ES-I3 (cell line): ENCODE results near the gene ALDH18A1.
"Not testable (repeated sequence)": the region's sequence is repeated elsewhere in the genome, so short reads cannot be mapped to it uniquely, and the experiment has no call there.

Experiments
- H3K36me3 ChIP-seq: 2 replicates; pipeline ENCODE4 v1.6.1; 2013; ENCODE audit warnings: mild to moderate bottlenecking, low read length, control low read depth, moderate library complexity; ENCODE audit not compliant: insufficient read depth
- H3K4me1 ChIP-seq: 2 replicates; pipeline ENCODE4 v1.6.1; 2013; ENCODE audit warnings: mild to moderate bottlenecking, control low read depth, low read length; ENCODE audit not compliant: insufficient read depth
- H3K9ac ChIP-seq: 2 replicates; pipeline ENCODE4 v1.6.1; 2013; ENCODE audit warnings: low read depth, mild to moderate bottlenecking, low read length, moderate library complexity
- H3K9me3 ChIP-seq: 2 replicates; pipeline ENCODE4 v1.6.1; 2013; ENCODE audit warnings: mild to moderate bottlenecking, low read length, moderate library complexity; ENCODE audit not compliant: control insufficient read depth, insufficient read depth

The ALDH18A1 gene

DNA sequence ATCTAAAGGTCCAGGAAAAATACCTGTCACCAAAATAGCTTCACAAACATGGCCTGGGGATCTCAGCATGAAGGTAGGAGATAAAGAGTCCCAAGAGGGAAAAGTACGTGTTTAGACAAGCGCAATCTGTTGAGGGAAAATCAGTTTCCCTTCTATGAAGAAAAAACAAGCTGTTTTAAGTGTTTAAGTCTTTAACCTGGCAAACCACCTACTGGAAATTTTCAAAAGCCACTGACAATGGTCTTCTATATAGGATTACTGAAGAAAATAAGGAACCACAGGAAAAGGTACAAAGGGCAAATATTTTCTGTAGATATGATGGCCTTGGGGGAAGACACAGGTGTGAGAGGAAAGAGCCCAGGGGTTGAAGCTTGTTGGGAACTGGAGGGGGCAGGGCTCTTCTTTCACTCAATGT is 21.2 kb downstream of the ALDH18A1 start:
- Histone ChIP-seq H3K4me1 (no peaks in the 10 kb centered on the region), H3K9me3 (no peaks in the 10 kb centered on the region), H3K36me3 (peaks cover 14% of the 10 kb centered on the region), H3K9ac (no peak overlapping the region)

DNA sequence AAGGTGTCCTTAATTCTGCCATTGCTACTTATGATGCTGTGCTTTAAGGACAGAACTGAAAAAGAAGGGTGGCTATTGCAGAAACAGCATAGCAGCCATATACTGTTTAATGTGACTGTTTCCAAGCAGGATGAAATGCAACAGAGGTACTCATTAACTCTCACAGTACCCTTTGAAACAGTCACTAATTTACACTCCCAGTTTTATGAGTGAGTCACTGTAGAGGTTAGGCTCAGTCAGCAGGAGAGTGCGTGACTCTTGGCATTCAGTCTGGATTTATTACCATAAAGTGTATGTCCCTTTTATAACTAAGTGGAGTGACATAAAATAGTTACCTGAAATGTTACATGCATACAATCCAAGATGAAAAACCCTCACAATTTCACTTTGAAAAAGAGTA is 27.7 kb downstream of the ALDH18A1 start:
- no peaks in the 10 kb centered on the region for H3K9me3 ChIP-seq
- H3K4me1 ChIP-seq, result no peaks in the 10 kb centered on the region
- no peak overlapping the region for H3K9ac ChIP-seq
- H3K36me3 ChIP-seq, result peaks cover 14% of the 10 kb centered on the region

GRCh38 chr10:95626500-95626899 is 30.0 kb downstream of the ALDH18A1 start:
- peaks cover 5% of the 10 kb centered on the region for H3K36me3 ChIP-seq
- no peaks in the 10 kb centered on the region for H3K9me3 ChIP-seq
- no peaks in the 10 kb centered on the region for H3K4me1 ChIP-seq
- no peak overlapping the region for H3K9ac ChIP-seq

- H3K4me1 ChIP-seq, H3K9ac ChIP-seq, H3K9me3 ChIP-seq, H3K36me3 ChIP-seq: not testable (repeated sequence)
Observed at GRCh38 chr10:95620415-95620814, 36.1 kb downstream of the ALDH18A1 start.

DNA sequence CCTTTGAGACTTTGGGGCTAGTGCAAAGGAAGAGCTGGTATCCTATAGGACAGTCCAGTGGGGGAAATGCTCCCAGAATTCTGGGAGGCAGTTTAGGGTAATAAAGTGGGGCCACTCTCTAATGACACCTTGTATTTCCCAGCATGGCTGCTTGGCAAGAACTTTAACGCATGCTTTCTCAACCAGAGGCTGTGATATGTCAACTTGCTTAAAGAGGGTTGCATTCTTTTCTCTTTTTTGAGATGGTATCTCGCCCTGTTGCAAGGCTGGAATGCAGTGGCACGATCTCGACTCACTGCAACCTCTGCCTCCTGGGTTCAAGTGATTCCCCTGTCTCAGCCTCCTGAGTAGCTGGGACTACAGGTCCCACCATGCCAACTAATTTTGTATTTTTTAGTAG is 38.4 kb downstream of the ALDH18A1 start:
- Histone ChIP-seq H3K9ac (no peak overlapping the region), H3K9me3 (no peaks in the 10 kb centered on the region), H3K36me3 (peaks cover 20% of the 10 kb centered on the region), H3K4me1 (no peaks in the 10 kb centered on the region)

- Histone ChIP-seq H3K36me3 (peaks cover 25% of the 10 kb centered on the region), H3K9me3 (no peaks in the 10 kb centered on the region), H3K4me1 (no peaks in the 10 kb centered on the region), H3K9ac (no peak overlapping the region)
Observed at GRCh38 chr10:95616446-95616845, 40.1 kb downstream of the ALDH18A1 start.

GRCh38 chr10:95613330-95613729 is 43.2 kb downstream of the ALDH18A1 start:
- H3K4me1 ChIP-seq, result no peaks in the 10 kb centered on the region
- no peaks in the 10 kb centered on the region for H3K9me3 ChIP-seq
- peaks cover 30% of the 10 kb centered on the region for H3K36me3 ChIP-seq
- H3K9ac ChIP-seq, result no peak overlapping the region

GRCh38 chr10:95610727-95611126 is 45.8 kb downstream of the ALDH18A1 start:
- H3K36me3 ChIP-seq, result peaks cover 30% of the 10 kb centered on the region

DNA sequence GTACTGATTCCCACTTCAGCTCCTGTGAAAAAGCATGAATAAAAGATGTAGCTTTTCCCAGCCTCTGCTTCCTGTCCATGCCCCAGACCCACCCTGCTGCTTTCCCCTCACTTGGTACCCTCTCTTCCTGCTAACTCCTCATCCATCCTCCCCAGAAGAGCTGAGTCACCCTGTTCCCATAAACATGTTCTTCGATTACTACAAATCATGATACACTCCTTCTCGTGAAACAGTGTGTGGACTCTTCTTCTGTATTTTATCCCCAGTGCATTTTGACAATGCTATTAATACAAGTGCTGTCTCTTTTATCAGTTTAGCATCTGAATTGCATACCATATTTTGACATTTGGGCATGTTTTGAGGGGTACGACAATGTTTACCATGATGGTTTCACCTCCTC is 49.6 kb downstream of the ALDH18A1 start:
- Histone ChIP-seq H3K9me3 (no peaks in the 10 kb centered on the region), H3K36me3 (peaks cover 6% of the 10 kb centered on the region), H3K4me1 (no peaks in the 10 kb centered on the region), H3K9ac (no peak overlapping the region)

More at GRCh38 chr10:95610727-95611126, 45.8 kb downstream of the ALDH18A1 start:
- Histone ChIP-seq H3K4me1 (no peaks in the 10 kb centered on the region), H3K9ac (no peak overlapping the region), H3K9me3 (no peaks in the 10 kb centered on the region)

GRCh38 chr10:95605163-95605562 is 51.3 kb downstream of the ALDH18A1 start:
- H3K36me3 ChIP-seq, result peaks cover 3% of the 10 kb centered on the region
- no peak overlapping the region for H3K9ac ChIP-seq
- no peaks in the 10 kb centered on the region for H3K9me3 ChIP-seq
- peaks cover 3% of the 10 kb centered on the region; the same call in 1 of the 2 replicates for H3K4me1 ChIP-seq

- no peaks in the 10 kb centered on the region for H3K9me3 ChIP-seq
- peaks cover 3% of the 10 kb centered on the region; the same call in 1 of the 2 replicates for H3K4me1 ChIP-seq
- no peaks in the 10 kb centered on the region; the same call in 1 of the 2 replicates for H3K36me3 ChIP-seq
- no peak overlapping the region for H3K9ac ChIP-seq
Observed at GRCh38 chr10:95604630-95605029, 51.9 kb downstream of the ALDH18A1 start.

- no peaks in the 10 kb centered on the region; the same call in 1 of the 2 replicates for H3K36me3 ChIP-seq
- peaks cover 3% of the 10 kb centered on the region; the same call in 1 of the 2 replicates for H3K4me1 ChIP-seq
- H3K9ac ChIP-seq, result no peak overlapping the region
- no peaks in the 10 kb centered on the region for H3K9me3 ChIP-seq
Observed at GRCh38 chr10:95602382-95602781, 54.1 kb downstream of the ALDH18A1 start.

GRCh38 chr10:95601116-95601719 is 55.3 kb downstream of the ALDH18A1 start:
- no peaks in the 10 kb centered on the region for H3K9me3 ChIP-seq
- peaks cover 3% of the 10 kb centered on the region; the same call in 1 of the 2 replicates for H3K4me1 ChIP-seq

DNA sequence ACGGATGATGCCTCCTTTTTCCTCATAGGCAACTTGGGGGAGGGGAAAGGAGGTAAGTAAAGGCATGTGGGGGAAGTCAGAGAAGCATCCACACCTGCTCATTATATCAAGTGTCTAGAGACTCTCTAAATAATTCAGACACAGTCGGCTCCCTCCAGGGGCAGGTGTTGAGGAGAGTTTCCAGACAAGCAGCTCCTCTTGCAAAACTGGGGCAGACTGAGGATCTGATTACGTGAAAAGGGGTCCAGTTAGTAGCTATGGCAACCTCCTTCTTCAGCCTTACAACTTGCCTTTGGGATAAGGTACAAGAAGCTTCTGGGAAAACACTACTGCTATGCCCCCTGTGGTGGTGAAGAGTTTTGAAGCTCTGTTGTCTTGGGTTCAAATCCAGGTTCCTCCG is 56.4 kb downstream of the ALDH18A1 start:
- Histone ChIP-seq H3K9ac (no peak overlapping the region), H3K9me3 (no peaks in the 10 kb centered on the region), H3K36me3 (no peaks in the 10 kb centered on the region), H3K4me1 (peaks cover 3% of the 10 kb centered on the region; the same call in 1 of the 2 replicates)

More at GRCh38 chr10:95601116-95601719, 55.3 kb downstream of the ALDH18A1 start:
- H3K9ac ChIP-seq, result no peak overlapping the region
- H3K36me3 ChIP-seq, result no peaks in the 10 kb centered on the region

DNA sequence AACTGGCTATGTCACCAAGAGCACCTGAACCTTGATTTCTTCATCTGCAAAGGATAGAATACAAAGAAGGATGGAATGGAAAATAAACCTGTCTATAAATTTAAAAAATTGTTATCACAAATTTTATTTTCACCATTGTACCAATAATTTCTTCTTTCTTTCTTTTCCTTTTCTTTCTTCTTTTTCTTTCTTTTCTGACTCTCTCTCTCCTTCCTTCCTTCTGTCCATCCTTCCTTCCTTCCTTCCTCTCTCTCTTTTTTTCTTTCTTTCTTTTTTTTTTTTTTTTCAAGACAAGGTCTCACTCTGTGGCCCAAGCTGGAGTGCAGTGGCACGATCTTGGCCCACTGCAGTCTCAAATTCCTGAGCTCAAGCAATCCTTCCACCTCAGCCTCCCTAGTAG is 58.7 kb downstream of the ALDH18A1 start:
- H3K9me3 ChIP-seq, result no peaks in the 10 kb centered on the region
- H3K36me3 ChIP-seq, result no peaks in the 10 kb centered on the region
- no peak overlapping the region for H3K9ac ChIP-seq
- H3K4me1 ChIP-seq, result peaks cover 3% of the 10 kb centered on the region; the same call in 1 of the 2 replicates
